GM19467 (cell line): ENCODE data around the gene MAST4.
A peak's percentile ranks its signal among the peaks of the same experiment; 100 is the strongest.
"Not testable (repeated sequence)": the region's sequence is repeated elsewhere in the genome, so short reads cannot be mapped to it uniquely, and the experiment has no call there.

Source experiments
- ATAC-seq: cut with Tn5 transposase; IDR thresholded peaks from one replicate; pipeline ENCODE4 v1.9.1; 2021; ENCODE audit warnings: mild to moderate bottlenecking, moderate library complexity; ENCODE audit not compliant: unreplicated experiment

MAST4 gene

GRCh38 chr5:67168069-67168468, 571.9 kb downstream of the MAST4 start:
- no peak for ATAC-seq

DNA sequence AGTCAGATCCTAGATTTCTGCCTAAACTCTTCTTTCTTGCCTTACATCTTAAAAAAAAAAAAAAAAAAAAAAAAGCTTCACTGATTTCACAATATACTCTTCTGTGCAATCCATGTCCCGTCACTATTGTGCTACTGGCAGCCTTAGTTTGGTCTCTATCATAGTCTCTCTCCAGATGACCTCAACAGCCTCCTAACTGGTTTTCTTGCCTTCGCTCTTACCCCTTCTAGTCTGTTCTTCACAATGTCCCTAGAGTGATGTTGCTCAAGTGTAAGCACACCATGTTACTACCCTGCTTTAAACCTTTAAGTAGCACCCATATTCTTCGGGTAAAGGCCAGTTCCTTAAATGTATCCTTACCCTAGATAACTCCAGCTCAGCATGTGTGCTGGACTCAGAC, 574.6 kb downstream of the MAST4 start:
- no peak for ATAC-seq

DNA sequence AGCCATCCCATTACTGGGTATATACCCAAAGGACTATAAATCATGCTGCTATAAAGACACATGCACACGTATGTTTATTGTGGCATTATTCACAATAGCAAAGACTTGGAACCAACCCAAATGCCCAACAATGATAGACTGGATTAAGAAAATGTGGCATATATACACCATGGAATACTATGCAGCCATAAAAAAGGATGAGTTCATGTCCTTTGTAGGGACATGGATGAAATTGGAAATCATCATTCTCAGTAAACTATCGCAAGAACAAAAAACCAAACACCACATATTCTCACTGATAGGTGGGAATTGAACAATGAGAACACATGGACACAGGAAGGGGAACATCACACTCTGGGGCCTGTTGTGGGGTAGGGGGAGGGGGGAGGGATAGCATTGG, 577.2 kb downstream of the MAST4 start:
- ATAC-seq = not testable (repeated sequence)

- ATAC-seq = no peak
Measured at GRCh38 chr5:67173959-67174358, 577.8 kb downstream of the MAST4 start.

DNA sequence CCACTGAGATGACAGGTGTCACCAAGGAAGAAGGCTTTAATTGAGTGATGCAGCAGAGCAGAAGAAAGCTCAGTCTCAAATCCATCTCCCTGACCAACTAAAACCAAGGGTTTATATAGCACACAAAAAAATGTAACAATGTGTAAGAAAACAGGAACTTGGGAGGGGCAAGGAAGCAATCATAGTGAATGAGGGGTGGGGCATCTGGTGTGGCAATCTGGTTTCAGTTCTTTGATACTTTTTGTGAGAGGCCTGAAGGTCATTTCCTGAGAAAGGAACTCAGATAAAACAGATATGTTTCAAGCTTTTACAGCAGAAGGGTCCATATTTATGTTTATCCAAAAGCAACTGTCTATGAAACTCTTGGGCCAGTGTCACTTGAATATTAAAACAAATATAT, 580.7 kb downstream of the MAST4 start:
- ATAC-seq = no peak

- no peak for ATAC-seq
Measured at GRCh38 chr5:67178085-67178484, 581.9 kb downstream of the MAST4 start.

DNA sequence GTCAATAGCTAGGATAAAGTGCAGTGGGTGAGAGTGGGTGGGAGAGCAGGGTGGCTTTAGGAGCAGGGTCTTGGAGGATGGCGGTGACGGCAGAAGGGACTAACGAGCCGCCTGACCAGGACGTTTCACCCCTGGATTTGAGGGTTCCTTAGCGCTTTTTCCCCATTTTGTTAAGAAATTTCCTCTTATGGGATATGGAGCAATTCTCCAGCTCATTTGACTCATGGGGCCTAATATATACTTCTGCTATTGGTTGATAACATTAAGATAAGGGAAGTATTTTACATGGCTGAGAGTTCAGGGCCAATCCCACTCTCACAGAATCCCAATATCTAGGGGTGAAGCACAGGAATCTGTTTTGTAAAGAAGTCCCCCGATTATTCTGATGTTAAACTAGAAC, 582.8 kb downstream of the MAST4 start:
- no peak for ATAC-seq

- no peak for ATAC-seq
Measured at GRCh38 chr5:67179697-67180361, 583.6 kb downstream of the MAST4 start.

DNA sequence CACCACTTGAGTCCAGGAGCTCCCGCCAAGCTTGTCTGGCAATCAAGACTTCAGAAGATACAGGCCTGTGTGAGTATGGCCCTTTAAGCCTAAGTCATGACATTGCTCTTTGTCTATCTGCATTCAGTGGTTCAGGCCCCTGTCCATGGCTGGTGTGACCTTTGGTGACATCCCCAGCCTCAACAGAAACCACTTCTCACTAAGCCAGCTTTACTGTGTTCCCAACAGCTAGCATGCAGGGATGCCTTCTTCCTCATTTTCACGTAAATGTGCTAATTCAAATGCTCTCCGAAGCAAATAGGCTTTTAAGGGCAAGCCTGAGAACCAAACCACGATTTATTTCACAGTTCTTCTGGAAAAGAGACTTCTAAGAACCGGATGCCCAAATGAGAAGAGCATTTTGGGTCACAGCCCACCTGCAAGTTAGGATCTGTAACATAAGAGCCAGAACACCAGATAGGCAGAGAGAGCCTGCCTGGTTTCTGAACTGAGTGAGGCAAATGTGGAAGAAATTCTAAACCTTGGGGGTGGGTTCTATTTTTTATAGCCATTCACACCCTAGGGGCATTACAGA, 585.5 kb downstream of the MAST4 start:
- no peak for ATAC-seq

DNA sequence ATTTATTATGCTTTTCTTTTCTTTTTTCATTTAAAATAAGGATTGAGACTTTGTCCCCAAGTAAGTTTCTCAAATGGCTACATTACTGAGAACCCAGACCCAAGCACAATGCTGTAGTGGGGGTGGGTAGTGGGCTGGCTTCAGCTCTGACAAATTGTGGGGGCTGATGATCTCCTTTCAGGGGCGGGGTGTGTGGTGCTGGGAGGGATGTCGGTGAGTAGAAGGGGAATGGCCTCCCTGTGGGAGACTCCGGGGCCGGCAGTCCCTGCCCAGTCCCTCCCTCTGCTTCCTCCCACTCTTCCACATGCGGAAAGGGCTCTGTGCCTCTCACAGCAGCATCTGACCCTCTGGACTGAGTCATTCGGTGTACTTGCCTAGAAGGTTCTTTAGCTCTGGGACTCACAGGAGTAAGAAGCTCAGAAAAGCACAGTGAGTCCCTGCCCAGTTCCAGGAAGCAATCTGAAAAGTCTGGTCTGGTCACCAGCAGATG, 586.2 kb downstream of the MAST4 start:
- ATAC-seq = no peak

- ATAC-seq = no peak
Measured at GRCh38 chr5:67183859-67184258, 587.7 kb downstream of the MAST4 start.

DNA sequence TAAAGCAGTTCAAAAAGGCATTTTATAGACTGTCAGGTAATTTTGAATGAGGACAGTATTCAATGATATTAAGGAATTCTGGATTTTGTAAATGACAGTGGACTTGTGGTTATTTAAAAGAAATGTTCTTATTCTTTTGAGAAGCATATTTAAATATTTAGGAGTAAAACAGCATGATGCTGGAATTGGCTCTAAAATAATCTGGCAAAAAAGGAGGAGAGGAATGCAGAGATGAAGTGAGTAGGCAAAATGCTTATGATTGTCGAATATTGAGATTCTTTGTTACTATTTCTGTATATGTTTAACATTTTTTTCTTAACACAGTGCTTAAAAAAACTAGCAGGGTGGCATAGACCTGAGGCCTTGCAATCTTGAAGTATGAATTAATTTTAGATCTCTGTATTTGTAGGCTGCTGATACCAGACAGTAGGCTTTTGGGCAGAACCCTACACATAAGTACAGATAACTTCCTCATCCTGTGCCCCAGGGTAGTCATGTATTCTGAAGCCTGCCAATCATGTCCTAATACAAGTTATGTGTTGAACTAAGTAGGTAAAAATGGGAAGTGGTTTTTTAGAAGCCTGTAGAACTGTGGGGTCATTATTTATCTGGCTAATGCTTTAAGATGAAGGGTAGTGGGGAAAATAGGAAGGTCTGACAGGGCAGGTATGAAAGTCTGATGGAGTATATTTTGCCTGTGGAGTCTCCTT, 591.0 kb downstream of the MAST4 start:
- ATAC-seq = peak; percentile 72

DNA sequence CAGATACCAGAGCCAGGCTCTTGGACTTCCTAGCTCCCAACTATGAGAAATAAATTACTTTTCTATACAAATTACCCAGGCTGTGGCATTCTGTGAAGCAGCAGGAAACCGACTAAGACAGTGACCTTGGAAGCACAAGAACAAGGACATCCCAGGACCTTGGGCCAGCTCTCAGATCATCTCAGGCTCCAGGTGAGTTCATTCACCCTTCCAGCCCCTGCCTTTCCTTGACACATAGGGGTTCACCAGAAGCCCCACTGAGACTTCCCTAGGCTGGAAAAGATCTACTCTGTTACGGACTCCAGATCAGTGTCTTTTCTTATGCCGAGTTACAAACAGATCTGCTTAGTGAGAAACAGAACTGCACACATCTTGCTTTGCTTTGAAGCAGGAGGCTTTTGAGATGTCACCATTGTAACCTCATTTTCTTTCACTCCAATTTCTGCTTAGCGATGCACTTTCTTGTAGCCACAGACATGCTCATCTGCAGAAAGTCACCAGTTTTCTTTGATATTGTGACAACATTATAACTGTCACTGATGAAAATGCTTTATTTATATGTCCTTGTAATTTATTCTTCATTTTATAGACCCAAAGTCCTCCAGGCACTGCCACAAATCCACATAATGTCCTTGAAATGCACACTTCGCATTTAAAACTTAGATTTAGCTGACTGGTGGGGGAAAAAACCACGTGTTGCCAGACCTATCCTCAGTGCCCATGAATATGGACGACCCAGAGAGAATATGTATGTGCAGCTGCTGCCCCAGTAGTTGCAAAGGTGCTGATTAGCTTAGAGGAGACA, 592.3 kb downstream of the MAST4 start:
- no peak for ATAC-seq

DNA sequence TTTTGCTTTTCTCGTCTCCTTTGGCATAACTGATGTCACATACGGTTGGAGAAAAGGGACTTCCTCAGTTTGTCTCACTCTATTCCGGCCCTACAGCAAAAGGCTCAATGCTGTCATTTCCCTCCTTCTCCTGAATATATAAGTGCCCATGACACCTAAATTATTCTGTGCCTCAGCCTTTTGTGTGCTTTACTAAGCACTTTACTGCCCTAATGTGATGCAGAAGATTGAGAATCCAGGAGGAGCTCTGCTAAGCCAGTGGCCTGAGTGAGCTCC, 592.8 kb downstream of the MAST4 start:
- no peak for ATAC-seq

DNA sequence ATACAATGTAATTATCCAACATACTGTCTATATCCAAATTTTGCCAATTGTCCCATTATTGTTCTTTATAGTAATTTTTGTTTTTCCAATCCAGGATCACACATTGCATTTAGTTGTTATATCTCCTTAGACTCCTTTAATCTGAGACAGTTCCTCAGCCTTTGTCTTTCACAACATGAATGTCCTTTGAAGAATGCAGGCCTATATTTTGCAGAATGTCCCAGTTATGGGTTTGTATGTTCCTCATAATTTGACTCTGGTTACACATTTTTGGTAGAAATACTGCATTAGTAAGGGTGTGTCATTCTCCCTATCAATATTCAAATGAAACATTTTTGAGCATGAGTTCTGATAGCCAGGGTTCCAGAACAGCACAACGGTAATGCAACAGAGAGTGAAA, 593.7 kb downstream of the MAST4 start:
- no peak for ATAC-seq

DNA sequence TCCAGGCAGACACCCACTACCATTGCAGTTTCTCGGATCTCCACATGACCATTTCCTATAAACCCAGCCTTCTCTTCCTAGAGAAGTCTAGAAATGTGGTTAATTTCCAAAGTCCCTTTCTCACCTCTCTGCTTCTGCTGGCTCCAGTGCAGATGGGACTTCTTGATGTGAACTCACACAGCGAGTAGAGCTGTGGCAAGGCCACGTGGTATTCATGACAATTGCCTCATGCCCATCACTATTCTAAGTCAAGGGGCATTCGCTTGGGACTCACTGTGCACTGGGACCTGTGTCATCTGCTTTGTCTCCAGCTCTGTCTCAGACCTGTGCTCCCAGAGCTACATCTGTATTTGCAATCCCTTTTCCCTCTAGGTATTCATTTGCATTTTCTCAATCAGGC, 594.2 kb downstream of the MAST4 start:
- ATAC-seq = no peak

GRCh38 chr5:67190861-67191260, 594.7 kb downstream of the MAST4 start:
- ATAC-seq = no peak

GRCh38 chr5:67192719-67193438, 596.7 kb downstream of the MAST4 start:
- no peak for ATAC-seq

DNA sequence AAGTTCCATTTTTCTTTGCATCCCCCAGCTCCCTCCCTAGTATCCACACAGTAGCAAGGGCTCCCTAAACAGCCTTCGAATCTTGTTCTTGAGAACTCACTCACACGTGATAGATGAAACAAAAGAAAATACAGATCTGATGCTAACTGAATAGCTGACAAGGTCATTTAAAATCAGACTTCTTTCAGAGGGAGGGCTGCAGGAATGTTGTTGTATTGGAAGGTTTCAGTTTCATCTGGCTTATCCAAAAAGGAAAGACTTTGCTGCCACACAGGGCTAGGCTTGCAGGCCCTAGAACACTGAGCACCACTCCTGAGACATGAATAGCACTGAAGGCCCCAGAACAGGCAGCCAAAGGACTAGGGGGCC, 597.2 kb downstream of the MAST4 start:
- no peak for ATAC-seq

DNA sequence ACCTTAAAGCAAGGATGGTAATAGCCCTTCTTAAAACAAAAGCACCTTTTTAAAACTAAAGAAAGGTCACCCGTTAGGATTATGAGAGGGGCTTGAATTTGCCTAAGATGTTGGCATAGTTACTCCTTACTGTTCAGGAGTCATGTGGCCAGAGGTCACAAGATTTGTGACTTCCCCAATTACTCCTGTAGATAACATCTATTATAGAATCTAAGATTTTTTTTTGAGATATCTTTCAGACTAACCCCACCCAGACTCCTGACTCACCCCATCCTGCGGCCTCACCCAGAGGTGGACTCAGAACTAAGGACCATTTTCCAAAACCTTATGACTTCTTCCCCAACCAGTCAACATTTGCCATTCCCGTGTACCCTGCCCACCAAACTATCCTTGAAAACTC, 598.0 kb downstream of the MAST4 start:
- ATAC-seq = no peak
